Loucy (cell line): ENCODE results near the gene CTRB1.

Source experiments
- H2AFZ ChIP-seq: fragments of 200-600 bp; sonication (generic); 2 replicates; pipeline ENCODE4 v1.6.0; 2016; ENCODE audit warnings: antibody characterized with exemption, mild to moderate bottlenecking, low read length, moderate library complexity
- H3F3A ChIP-seq: fragments of 200-600 bp; 2 replicates; pipeline ENCODE4 v1.6.0; 2016; ENCODE audit warnings: antibody characterized with exemption, low read depth, mild to moderate bottlenecking
- H3K27me3 ChIP-seq: fragments of 200-600 bp; sonication (generic); 2 replicates; pipeline ENCODE4 v1.6.1; 2014; ENCODE audit warnings: low read length, mild to moderate bottlenecking; ENCODE audit not compliant: insufficient read depth, poor library complexity, severe bottlenecking
- H3K36me3 ChIP-seq: fragments of 200-600 bp; sonication (generic); 2 replicates; pipeline ENCODE4 v1.6.1; 2016; ENCODE audit warnings: low read length; ENCODE audit not compliant: insufficient read depth
- H3K4me1 ChIP-seq: fragments of 200-600 bp; sonication (generic); 2 replicates; pipeline ENCODE4 v1.5.1; 2014; ENCODE audit warnings: low read length, mild to moderate bottlenecking; ENCODE audit not compliant: insufficient read depth, poor library complexity, severe bottlenecking
- H3K4me2 ChIP-seq: fragments of 200-600 bp; sonication (generic); 2 replicates; pipeline ENCODE4 v1.6.0; 2014; ENCODE audit warnings: antibody characterized with exemption, low read length, low read depth, mild to moderate bottlenecking; ENCODE audit not compliant: poor library complexity, severe bottlenecking
- H3K4me3 ChIP-seq: fragments of 200-600 bp; sonication (generic); 2 replicates; pipeline ENCODE4 v1.5.1; 2014; ENCODE audit warnings: low read length, mild to moderate bottlenecking, mixed read lengths; ENCODE audit not compliant: poor library complexity, severe bottlenecking
- H3K79me2 ChIP-seq: fragments of 200-600 bp; sonication (generic); 2 replicates; pipeline ENCODE4 v1.6.1; 2014; ENCODE audit warnings: low read length; ENCODE audit not compliant: insufficient read depth
- H3K9ac ChIP-seq: fragments of 200-600 bp; sonication (generic); 2 replicates; pipeline ENCODE4 v1.6.0; 2014; ENCODE audit warnings: mild to moderate bottlenecking, low read depth, low read length, moderate library complexity; ENCODE audit not compliant: poor library complexity, severe bottlenecking
- H3K9me2 ChIP-seq: fragments of 200-600 bp; sonication (generic); replicated peaks from 2 replicates; pipeline ENCODE4 v1.6.1; 2016; ENCODE audit warnings: low read depth, low read length, mixed read lengths
- H3K9me3 ChIP-seq: fragments of 200-600 bp; sonication (generic); 2 replicates; pipeline ENCODE4 v1.6.1; 2014; ENCODE audit warnings: mild to moderate bottlenecking, antibody characterized with exemption, low read length, low read depth; ENCODE audit not compliant: insufficient read depth
- H4K20me1 ChIP-seq: fragments of 200-600 bp; sonication (generic); 2 replicates; pipeline ENCODE4 v1.6.0; 2014; ENCODE audit warnings: antibody characterized with exemption, low read length, mild to moderate bottlenecking; ENCODE audit not compliant: insufficient read depth, poor library complexity, severe bottlenecking
- CTCF ChIP-seq: fragments of 200-600 bp; sonication (generic); conservative IDR thresholded peaks from 2 replicates; pipeline ENCODE4 v1.5.1; 2014; ENCODE audit warnings: mild to moderate bottlenecking, antibody characterized with exemption, low read length
- EZH2phosphoT487 ChIP-seq: fragments of 200-600 bp; IDR thresholded peaks from 2 replicates; pipeline ENCODE4 v1.6.1; 2018; ENCODE audit warnings: antibody characterized with exemption, mild to moderate bottlenecking, moderate library complexity, borderline replicate concordance

Gene CTRB1

GRCh38 chr16:75175074-75175473 lies 43.7 kb upstream of the CTRB1 start:
- no peaks in the 10 kb centered on the region for H3F3A ChIP-seq
- no peaks in the 10 kb centered on the region for H3K27me3 ChIP-seq
- H3K79me2 ChIP-seq: no peaks in the 10 kb centered on the region
- TF ChIP-seq EZH2phosphoT487 (no peak), CTCF (no peak)
- no peak overlapping the region for H3K9ac ChIP-seq
- peaks cover 19% of the 10 kb centered on the region; the same call in 1 of the 2 replicates for H3K9me3 ChIP-seq
- H2AFZ ChIP-seq: no peak overlapping the region
- peaks cover 22% of the 10 kb centered on the region for H3K36me3 ChIP-seq
- no peaks in the 10 kb centered on the region for H4K20me1 ChIP-seq
- no peak overlapping the region for H3K4me2 ChIP-seq
- no peak overlapping the region for H3K4me3 ChIP-seq
- no peaks in the 10 kb centered on the region for H3K4me1 ChIP-seq
- H3K9me2 ChIP-seq: no peaks in the 10 kb centered on the region

- H3K9me3 ChIP-seq: peaks cover 5% of the 10 kb centered on the region; the same call in 1 of the 2 replicates
- no peaks in the 10 kb centered on the region for H3K79me2 ChIP-seq
- H3K4me1 ChIP-seq: no peaks in the 10 kb centered on the region
Observed at GRCh38 chr16:75176926-75177325, 41.9 kb upstream of the CTRB1 start.

GRCh38 chr16:75179208-75179607 lies 39.6 kb upstream of the CTRB1 start:
- Histone ChIP-seq H3K4me2 (no peak overlapping the region), H3F3A (no peaks in the 10 kb centered on the region), H3K36me3 (no peaks in the 10 kb centered on the region), H3K9me2 (no peaks in the 10 kb centered on the region), H3K4me1 (no peaks in the 10 kb centered on the region), H3K9me3 (peaks cover 5% of the 10 kb centered on the region; the same call in 1 of the 2 replicates), H3K27me3 (no peaks in the 10 kb centered on the region), H2AFZ (no peak overlapping the region), H3K9ac (no peak overlapping the region), H3K79me2 (no peaks in the 10 kb centered on the region), H4K20me1 (no peaks in the 10 kb centered on the region), H3K4me3 (no peak overlapping the region)
- TF ChIP-seq EZH2phosphoT487: no peak
- TF ChIP-seq CTCF: no peak

More at GRCh38 chr16:75176926-75177325, 41.9 kb upstream of the CTRB1 start:
- Histone ChIP-seq H2AFZ (no peak overlapping the region), H3K9ac (no peak overlapping the region), H3F3A (no peaks in the 10 kb centered on the region), H4K20me1 (no peaks in the 10 kb centered on the region), H3K4me3 (no peak overlapping the region), H3K4me2 (no peak overlapping the region), H3K36me3 (0 out of 2 replicates have a peak, but pooled peaks cover 5% of the 10 kb centered on the region), H3K9me2 (no peaks in the 10 kb centered on the region), H3K27me3 (no peaks in the 10 kb centered on the region)
- no peak for TF ChIP-seq EZH2phosphoT487
- TF ChIP-seq CTCF: no peak
